SK-N-SH treated with all-trans-retinoic acid at 6 μM for 48 hours (cell line): ENCODE results near the gene TIPIN.
"Not testable (repeated sequence)": the region's sequence is repeated elsewhere in the genome, so short reads cannot be mapped to it uniquely, and the experiment has no call there.

ENCODE experiments used
- ARNTL ChIP-seq: fragments of 450-650 bp; formaldehyde crosslinking; IDR thresholded peaks from 2 replicates; pipeline ENCODE4 v1.5.0; 2020; ENCODE audit warnings: low read depth, mild to moderate bottlenecking, moderate library complexity, borderline replicate concordance
- CSDC2 ChIP-seq: fragments of 250-450 bp; sonication (Bioruptor Pico); IDR thresholded peaks from 2 replicates; pipeline ENCODE4 v1.5.0; 2020; ENCODE audit warnings: mild to moderate bottlenecking, moderate library complexity
- TCF4 ChIP-seq: fragments of 250-450 bp; sonication (Bioruptor Pico); IDR thresholded peaks from 2 replicates; pipeline ENCODE4 v1.8.0; 2021; ENCODE audit warnings: mild to moderate bottlenecking, moderate library complexity, borderline replicate concordance
- TOX ChIP-seq: fragments of 250-450 bp; sonication (Bioruptor Pico); IDR thresholded peaks from 2 replicates; pipeline ENCODE4 v1.8.0; 2021; ENCODE audit warnings: mild to moderate bottlenecking, moderate library complexity, borderline replicate concordance
- ZFP30 ChIP-seq: fragments of 450-650 bp; formaldehyde crosslinking; IDR thresholded peaks from 2 replicates; pipeline ENCODE4 v1.5.0; 2022; ENCODE audit warnings: mild to moderate bottlenecking, moderate library complexity
- ZNF70 ChIP-seq: fragments of 450-650 bp; formaldehyde crosslinking; IDR thresholded peaks from 2 replicates; pipeline ENCODE4 v1.5.0; 2020; ENCODE audit warnings: mild to moderate bottlenecking, moderate library complexity
- TF ChIP-seq, protein P1 (sequence below): fragments of 250-450 bp; sonication (Bioruptor Pico); IDR thresholded peaks from 2 replicates; pipeline ENCODE4 v1.5.1; 2020; ENCODE audit warnings: low read depth, mild to moderate bottlenecking, moderate library complexity
- TF ChIP-seq, protein P2 (sequence below): fragments of 250-450 bp; sonication (Bioruptor Pico); IDR thresholded peaks from 2 replicates; pipeline ENCODE4 v1.5.0; 2020; ENCODE audit warnings: mild to moderate bottlenecking, moderate library complexity

DNA sequence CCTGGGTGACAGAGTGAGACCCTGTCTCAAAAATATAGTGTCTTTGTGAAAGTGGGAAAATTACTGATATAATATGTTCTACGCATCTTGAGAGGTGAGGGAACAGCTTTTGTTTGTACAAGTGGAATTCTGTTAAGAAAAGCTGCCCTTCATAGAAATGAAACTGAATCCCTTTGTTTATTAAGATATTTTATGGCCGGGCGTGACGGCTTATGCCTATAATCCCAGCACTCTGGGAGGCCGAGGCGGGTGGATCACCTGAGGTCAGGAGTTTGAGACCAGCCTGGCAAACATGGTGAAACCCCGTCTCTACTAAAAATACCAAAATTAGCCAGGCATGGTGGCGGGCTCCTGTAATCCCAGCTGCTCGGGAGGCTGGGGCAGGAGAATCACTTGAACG is 52.1 kb downstream of the TIPIN start:
- TF ChIP-seq ZNF70, ZFP30, TOX, ARNTL, TCF4, CSDC2 (CRISPR knock-in tag): not testable (repeated sequence)
- TF ChIP-seq, protein P1, sequence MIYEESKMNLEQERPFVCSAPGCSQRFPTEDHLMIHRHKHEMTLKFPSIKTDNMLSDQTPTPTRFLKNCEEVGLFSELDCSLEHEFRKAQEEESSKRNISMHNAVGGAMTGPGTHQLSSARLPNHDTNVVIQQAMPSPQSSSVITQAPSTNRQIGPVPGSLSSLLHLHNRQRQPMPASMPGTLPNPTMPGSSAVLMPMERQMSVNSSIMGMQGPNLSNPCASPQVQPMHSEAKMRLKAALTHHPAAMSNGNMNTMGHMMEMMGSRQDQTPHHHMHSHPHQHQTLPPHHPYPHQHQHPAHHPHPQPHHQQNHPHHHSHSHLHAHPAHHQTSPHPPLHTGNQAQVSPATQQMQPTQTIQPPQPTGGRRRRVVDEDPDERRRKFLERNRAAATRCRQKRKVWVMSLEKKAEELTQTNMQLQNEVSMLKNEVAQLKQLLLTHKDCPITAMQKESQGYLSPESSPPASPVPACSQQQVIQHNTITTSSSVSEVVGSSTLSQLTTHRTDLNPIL = not testable (repeated sequence)
- TF ChIP-seq, protein P2, sequence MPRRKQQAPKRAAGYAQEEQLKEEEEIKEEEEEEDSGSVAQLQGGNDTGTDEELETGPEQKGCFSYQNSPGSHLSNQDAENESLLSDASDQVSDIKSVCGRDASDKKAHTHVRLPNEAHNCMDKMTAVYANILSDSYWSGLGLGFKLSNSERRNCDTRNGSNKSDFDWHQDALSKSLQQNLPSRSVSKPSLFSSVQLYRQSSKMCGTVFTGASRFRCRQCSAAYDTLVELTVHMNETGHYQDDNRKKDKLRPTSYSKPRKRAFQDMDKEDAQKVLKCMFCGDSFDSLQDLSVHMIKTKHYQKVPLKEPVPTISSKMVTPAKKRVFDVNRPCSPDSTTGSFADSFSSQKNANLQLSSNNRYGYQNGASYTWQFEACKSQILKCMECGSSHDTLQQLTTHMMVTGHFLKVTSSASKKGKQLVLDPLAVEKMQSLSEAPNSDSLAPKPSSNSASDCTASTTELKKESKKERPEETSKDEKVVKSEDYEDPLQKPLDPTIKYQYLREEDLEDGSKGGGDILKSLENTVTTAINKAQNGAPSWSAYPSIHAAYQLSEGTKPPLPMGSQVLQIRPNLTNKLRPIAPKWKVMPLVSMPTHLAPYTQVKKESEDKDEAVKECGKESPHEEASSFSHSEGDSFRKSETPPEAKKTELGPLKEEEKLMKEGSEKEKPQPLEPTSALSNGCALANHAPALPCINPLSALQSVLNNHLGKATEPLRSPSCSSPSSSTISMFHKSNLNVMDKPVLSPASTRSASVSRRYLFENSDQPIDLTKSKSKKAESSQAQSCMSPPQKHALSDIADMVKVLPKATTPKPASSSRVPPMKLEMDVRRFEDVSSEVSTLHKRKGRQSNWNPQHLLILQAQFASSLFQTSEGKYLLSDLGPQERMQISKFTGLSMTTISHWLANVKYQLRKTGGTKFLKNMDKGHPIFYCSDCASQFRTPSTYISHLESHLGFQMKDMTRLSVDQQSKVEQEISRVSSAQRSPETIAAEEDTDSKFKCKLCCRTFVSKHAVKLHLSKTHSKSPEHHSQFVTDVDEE (CRISPR knock-in tag) = not testable (repeated sequence)
